AG20443 (cell line): ENCODE data around the gene MYMK.
A peak's percentile ranks its signal among the peaks of the same experiment; 100 is the strongest.
"Not testable (repeated sequence)": the region's sequence is repeated elsewhere in the genome, so short reads cannot be mapped to it uniquely, and the experiment has no call there.

Source experiments
- DNase-seq: peaks from one replicate; pipeline ENCODE4 v3.0.0; 2012; ENCODE audit warnings: low spot score, mixed read lengths

The MYMK gene

DNA sequence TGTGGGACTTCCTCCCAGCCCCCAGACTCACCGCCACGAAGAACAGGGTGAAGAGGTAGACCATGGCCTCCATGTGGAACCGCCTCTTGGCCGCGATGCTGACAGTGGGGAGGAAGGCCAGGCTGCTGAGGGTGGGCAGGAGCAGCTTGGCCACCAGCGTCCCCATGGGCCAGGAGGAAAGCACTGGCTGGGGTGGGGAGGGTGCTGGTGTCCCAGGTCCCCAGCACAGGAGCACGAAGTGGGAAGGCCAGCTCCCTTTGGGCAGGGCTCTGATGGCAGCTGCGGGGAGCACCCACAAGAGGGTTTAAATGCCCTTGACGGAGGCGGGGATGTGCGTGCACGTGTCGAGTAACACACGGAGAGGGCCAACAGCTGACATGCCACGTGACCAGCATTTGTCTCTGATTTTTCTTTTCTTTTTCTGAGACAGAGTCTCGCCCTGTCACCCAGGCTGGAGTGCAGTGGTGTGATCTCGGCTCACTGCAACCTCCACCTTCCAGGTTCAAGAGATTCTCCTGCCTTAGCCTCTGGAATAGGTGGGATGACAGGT, at the start of gene MYMK:
Gene MYMK (minus strand): TSS at position 281 of the 550 bp plus-strand sequence. CDS start 115 bp downstream, at position 166.
- no peak for DNase-seq

DNA sequence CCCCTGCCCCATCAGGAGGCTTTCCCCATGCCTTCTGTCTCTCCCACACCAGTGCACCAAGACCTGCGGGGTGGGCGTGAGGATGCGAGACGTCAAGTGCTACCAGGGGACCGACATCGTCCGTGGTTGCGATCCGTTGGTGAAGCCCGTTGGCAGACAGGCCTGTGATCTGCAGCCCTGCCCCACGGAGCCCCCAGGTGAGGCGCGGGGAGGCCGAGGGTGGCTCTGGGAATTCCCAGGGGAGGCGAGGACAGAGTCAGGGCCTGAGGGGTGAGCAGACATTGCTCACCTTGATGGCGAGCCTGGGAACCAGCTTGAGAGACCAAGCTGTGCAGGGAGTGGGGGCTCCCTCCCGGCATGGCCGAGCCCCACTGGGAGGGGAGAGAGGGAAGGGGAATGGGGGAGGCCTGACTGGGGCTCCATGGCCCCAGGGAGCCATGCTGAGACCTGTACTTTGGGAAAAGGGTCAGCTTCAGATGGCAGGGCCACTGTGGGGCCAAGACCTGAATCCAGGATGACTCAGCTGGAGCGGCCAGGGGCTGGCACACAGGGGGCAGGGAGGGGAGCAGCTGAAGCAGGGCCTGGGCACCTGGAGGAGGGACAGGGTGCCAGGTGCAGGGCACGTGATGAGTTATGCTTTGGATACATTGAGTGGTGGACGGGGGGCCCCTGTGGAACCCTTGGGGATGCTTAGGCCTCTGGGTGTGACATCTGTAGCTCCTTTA, 49.2 kb upstream of the MYMK start:
- no peak for DNase-seq

- peak; percentile 28 for DNase-seq
Observed at GRCh38 chr9:133572821-133573361, 48.1 kb upstream of the MYMK start.

- no peak for DNase-seq
Observed at GRCh38 chr9:133571896-133572595, 47.3 kb upstream of the MYMK start.

- no peak for DNase-seq
Observed at GRCh38 chr9:133571391-133571890, 46.7 kb upstream of the MYMK start.

- DNase-seq, result no peak
Observed at GRCh38 chr9:133570691-133571080, 45.9 kb upstream of the MYMK start.

DNA sequence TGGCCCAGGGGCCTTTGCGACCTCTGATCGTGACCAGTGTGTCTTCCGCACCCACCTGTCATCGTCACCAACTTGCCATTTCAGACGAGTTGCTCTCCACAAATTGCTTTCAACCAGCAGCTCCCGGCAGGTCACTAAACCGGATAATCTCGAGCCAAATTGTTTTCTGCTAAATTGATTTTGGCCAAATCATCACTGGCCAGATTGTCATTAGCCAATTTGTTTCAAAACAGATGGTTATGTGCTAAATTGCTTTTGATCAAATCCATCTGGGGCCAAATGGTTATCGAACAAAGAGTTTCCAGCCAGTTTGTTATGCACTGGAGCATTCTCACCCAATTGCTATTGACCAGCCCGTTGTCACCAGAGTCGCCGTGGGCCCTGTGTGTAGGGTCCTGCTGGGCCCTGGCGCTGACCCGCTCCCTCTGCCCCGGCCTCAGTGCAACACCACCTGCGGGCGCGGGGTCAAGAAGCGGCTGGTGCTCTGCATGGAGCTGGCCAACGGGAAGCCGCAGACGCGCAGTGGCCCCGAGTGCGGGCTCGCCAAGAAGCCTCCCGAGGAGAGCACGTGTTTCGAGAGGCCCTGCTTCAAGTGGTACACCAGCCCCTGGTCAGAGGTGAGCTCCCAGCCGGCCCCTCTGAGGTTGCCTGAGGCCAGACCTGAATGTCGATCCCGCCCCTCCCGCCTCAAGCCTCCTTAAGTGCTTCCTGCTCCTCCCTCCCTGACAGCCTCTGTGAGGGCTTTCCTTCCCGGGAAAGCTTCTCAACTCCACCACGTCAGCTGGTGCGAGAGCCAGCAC, 45.3 kb upstream of the MYMK start:
- no peak for DNase-seq

- DNase-seq, result no peak
Observed at GRCh38 chr9:133569121-133569785, 44.5 kb upstream of the MYMK start.

DNA sequence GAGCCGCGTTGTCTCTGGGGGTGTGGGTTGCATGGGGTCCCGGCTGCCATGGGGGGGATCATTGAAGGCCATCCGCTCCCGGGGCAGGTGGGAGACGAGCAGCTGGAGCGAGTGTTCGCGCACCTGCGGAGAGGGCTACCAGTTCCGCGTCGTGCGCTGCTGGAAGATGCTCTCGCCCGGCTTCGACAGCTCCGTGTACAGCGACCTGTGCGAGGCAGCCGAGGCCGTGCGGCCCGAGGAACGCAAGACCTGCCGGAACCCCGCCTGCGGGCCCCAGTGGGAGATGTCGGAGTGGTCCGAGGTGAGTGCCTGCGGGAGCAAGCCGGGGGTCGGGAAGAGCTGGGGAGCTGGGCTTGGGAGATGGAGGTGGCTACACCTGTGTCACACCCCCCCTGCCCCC, 43.4 kb upstream of the MYMK start:
- no peak for DNase-seq

DNA sequence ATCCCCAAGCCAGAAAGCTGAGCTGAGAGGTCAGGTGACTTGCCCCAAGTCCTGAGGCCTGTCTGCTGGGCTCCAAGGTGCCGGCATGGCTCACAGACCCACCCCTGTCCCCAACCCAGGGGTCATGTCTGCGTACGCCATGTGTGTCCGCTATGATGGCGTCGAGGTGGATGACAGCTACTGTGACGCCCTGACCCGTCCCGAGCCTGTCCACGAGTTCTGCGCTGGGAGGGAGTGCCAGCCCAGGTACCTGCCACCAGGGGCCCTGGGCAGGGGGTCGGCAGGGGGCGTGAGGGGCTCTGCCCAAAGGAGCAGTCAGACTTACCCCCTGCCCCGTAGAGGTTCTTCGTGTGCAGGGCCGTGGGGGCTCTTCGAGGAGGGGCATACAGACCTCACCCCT, 42.1 kb upstream of the MYMK start:
- no peak for DNase-seq

- no peak for DNase-seq
Observed at GRCh38 chr9:133566382-133566781, 41.6 kb upstream of the MYMK start.

GRCh38 chr9:133564451-133565116, 39.8 kb upstream of the MYMK start:
- DNase-seq, result no peak

DNA sequence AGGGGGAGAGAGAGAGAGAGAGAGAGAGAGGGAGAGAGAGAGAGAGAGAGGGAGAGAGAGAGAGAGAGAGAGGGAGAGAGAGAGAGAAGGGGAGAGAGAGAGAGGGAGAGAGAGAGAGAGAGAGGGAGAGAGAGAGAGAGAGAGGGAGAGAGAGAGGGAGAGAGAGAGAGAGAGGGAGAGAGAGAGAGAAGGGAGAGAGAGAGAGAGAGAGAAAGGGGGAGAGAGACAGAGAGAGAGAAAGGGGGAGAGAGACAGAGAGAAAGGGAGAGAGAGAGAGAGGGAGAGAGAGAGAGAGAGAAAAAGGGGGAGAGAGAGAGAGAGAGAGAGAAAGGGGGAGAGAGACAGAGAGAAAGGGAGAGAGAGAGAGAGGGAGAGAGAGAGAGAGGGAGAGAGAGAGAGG, 39.1 kb upstream of the MYMK start:
- DNase-seq, result not testable (repeated sequence)

- peak; percentile 52 for DNase-seq
Observed at GRCh38 chr9:133563291-133563796, 38.6 kb upstream of the MYMK start.

DNA sequence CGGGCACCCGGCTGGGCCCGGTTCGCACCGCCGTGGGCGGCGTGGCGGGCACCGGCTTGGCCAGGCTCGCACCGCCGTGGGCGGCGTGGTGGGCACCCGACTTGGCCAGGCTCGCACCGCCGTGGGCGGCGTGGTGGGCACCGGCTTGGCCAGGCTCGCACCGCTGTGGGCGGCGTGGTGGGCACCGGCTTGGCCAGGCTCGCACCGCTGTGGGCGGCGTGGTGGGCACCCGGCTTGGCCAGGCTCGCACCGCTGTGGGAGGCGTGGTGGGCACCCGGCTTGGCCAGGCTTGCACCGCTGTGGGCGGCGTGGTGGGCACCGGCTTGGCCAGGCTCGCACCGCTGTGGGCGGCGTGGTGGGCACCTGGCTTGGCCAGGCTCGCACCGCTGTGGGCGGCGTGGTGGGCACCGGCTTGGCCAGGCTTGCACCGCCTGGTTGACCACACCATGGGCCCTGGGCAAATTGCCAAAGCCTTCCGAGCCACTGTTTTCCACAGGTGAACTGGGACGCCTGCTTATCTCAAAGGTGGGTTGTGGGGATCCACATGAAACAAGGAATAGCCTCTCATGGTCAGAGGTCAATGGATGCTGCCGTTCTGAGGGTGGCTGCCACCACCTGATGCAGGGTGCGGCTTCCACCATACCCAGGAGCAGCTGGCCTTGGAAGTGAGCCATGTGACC, 38.0 kb upstream of the MYMK start:
- DNase-seq, result no peak

DNA sequence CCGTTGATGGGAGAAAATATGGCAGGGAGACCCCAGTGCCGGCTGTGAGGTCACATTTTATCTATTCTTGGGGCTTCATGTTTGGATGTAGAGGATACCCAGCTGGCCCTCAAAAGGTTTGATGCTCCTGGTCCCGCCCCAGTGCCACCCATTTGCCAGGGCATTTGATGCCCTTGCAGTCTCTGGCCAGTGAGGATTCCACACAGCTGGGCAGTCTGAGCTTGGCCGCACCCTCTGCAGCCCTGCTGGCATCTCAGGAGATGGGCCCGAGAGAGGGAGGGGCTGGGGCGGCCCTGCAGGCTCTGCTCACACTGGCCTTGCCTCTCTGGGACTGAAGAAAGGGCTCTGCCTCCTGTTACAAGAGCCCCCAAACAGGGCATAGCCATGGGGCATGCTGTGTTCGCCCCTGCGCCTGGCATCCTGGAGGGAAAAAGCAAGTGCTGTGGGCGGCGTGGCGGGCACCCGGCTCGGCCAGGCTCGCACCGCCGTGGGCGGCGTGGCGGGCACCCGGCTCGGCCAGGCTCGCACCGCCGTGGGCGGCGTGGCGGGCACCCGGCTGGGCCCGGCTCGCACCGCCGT, 37.3 kb upstream of the MYMK start:
- DNase-seq, result no peak

DNA sequence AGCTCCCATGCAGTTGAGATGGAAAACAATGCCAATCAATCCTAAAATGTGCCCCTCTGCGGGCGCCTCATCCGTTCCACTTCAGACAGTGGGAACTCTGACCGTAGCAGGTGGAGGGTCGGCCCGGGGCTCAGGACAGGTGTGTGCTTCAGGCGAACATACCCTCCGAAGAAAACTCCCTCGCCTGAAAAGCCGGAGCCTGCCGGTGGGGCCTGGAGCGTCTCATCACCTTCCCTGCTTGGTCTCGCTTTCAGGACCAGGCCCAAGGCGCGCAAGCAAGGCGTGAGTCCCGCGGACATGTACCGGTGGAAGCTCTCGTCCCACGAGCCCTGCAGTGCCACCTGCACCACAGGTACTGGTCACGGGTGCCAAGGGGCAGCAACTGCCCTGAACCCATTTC, 36.2 kb upstream of the MYMK start:
- no peak for DNase-seq

DNA sequence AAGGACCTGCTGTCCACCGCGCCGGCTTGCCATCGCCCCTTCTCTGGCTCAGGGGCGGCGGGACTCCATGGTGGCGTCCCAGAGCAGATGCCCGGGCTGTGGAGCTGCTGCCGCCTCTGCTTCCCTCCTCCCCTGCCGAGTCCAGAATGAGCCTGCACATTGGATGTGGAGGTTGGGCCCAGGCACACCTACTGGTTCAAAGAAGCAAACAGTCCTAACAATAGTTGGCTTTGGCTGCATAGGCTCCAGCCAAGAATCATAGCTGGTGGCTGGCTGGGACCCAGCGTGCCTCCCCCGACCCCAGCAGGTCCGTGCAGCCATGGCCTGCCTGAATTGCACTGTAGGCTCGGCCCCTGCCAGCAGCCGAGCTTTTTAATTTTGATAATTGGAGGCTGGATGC, 35.6 kb upstream of the MYMK start:
- no peak for DNase-seq

DNA sequence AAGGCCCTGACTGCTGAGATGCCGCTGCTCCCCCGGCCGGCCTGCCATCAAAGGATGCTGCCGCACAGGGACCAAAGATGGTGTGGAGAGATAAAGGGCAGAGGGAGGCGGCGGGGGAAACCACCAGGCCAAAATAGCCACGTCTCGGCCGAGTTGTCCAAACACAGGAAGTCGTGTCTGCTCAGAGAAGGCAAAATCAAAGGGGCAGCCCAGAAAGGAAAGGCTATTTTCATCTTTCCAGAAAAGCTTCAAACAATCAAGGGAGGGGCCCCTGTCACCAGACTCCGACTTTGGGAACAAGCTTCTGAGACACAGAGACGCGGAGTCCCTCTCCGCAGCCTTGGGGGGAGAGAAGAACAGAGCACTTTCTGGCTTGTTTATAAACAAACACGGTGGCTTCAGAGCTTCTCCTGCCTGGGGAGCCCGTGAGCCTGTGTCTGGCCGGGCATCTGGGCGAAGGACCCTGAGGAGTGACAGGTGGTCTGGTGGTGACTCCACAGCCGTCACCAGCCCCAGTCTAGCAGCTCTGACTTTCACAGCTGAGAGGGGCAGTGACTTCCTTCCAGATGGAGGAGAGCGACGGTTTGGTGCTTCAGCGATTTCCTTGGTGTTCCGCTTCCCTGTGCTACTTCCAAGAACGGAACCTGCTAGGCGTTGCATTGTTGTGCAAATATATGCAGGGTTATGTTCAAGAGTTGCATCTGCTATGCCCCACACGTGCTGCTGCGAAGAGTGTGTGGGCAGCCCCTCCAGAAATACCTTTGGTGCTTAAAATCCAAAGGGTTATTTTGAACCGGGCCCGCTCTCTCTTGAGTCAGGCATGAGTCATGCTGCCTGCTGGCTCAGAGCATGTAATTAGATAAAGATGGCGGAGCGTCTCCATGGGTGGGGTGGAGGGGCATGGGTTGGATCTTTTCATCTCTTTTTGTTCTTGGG, 33.7 kb upstream of the MYMK start:
- DNase-seq, result peak; percentile 90
